NB4 (cell line): ENCODE results near the gene ATP2B1.

Experiments
- DNase-seq: peaks from one replicate; pipeline ENCODE4 v3.0.0; 2010; ENCODE audit warnings: low read depth
- H3K4me3 ChIP-seq: one replicate; pipeline ENCODE4 v1.5.1; 2011; ENCODE audit warnings: mild to moderate bottlenecking, low read depth, low read length, moderate library complexity
- MYC ChIP-seq: IDR thresholded peaks from 2 replicates; pipeline ENCODE4 v1.6.1; 2011; ENCODE audit warnings: low read depth, low read length
- POLR2A ChIP-seq: IDR thresholded peaks from 2 replicates; pipeline ENCODE4 v1.6.1; 2011; ENCODE audit warnings: mild to moderate bottlenecking; ENCODE audit not compliant: insufficient read length; ENCODE audit errors: extremely low read depth
- TF ChIP-seq, protein P1 (sequence below): IDR thresholded peaks from one replicate; pipeline ENCODE4 v1.5.1; 2012; ENCODE audit warnings: low read depth, low read length
- TF ChIP-seq, protein P2 (sequence below): IDR thresholded peaks from 2 replicates; pipeline ENCODE4 v1.6.1; 2011; ENCODE audit warnings: low read depth, low read length

Gene ATP2B1

DNA sequence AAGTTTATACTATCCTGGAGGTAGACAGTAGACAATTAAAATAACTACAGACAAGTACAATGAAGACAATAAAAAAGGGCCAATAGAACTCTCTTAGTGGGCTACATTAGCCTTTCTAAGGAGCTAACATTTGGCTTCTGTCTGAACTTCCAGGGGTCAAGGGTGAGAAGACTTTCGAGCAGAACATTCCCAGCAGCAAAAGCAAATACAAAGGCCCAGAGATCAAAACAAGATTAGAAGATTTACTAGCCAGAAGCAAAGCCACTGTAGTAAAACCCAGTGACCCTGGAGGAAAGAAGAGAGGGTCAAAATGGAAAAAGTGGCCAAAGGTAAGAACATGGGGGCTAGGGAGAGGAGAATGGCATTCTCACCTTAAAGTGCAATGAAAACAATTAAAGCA lies 63.2 kb downstream of the ATP2B1 start:
- no peak overlapping the region for H3K4me3 ChIP-seq
- no peak for DNase-seq
- TF ChIP-seq, protein P1, sequence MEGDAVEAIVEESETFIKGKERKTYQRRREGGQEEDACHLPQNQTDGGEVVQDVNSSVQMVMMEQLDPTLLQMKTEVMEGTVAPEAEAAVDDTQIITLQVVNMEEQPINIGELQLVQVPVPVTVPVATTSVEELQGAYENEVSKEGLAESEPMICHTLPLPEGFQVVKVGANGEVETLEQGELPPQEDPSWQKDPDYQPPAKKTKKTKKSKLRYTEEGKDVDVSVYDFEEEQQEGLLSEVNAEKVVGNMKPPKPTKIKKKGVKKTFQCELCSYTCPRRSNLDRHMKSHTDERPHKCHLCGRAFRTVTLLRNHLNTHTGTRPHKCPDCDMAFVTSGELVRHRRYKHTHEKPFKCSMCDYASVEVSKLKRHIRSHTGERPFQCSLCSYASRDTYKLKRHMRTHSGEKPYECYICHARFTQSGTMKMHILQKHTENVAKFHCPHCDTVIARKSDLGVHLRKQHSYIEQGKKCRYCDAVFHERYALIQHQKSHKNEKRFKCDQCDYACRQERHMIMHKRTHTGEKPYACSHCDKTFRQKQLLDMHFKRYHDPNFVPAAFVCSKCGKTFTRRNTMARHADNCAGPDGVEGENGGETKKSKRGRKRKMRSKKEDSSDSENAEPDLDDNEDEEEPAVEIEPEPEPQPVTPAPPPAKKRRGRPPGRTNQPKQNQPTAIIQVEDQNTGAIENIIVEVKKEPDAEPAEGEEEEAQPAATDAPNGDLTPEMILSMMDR: no peak
- TF ChIP-seq MYC (no peak), POLR2A (no peak)
- TF ChIP-seq, protein P2, sequence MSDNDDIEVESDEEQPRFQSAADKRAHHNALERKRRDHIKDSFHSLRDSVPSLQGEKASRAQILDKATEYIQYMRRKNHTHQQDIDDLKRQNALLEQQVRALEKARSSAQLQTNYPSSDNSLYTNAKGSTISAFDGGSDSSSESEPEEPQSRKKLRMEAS: no peak

GRCh38 chr12:89642959-89643358 lies 65.7 kb downstream of the ATP2B1 start:
- no peak for DNase-seq
- no peak overlapping the region for H3K4me3 ChIP-seq
- TF ChIP-seq POLR2A: no peak

GRCh38 chr12:89636776-89637160 lies 71.9 kb downstream of the ATP2B1 start:
- DNase-seq: no peak
- H3K4me3 ChIP-seq: no peak overlapping the region
- TF ChIP-seq MYC (no peak), POLR2A (no peak)
- TF ChIP-seq, protein P1: no peak
- TF ChIP-seq, protein P2: no peak

DNA sequence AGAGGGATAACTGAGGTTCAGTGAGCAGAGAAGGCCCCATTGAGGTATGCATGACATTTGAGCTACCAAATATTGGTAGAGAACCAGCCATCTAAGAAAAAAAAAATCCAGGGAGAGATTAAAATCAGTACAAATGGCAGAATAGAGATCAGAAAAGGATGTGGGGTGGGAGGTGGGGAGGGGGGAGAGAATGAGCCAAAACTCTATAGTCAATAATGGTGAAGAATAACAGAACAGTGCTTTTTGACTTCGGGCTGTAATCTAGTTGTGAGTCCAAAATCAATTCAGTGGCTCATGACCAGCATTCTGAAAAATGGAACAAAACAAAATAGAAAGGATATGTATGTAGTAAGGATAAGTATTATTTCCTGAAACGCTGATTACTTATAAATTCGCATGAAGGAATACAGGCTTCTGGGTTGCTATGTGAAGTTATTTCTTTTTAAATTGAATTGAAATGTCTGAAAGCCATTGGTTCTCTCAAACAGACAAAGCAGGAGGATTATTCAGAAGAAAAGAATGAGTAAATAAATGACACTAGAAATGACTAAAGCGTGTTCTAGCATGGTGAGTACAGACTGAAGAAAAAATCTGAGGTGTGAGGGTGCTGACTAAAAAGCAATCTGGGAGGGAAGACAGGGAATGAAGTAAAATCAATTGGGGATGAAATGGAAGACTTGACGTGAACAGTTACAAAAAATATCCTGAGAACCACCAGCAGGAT lies 72.4 kb downstream of the ATP2B1 start:
- DNase-seq: no peak
- TF ChIP-seq, protein P1: no peak
- TF ChIP-seq, protein P2: no peak
- TF ChIP-seq POLR2A: no peak
- TF ChIP-seq MYC: no peak
- H3K4me3 ChIP-seq: no peak overlapping the region

DNA sequence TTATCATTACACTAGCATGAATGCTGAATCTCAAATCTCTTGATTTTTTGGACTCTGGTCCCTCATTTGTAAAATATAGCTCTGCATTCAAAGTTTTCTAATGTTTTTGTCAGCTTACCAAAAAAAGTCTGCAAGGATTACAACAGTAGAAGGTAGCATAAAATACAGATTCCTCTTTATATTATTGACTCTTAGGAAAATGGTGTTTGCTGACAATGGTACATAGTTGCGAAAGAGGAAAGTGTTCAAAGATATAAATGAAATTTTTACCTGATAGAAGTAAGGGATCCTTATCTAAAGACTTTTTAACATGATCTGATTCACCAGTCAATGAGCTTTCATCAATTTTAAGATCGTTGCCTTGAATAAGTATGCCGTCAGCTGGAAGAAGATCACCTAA lies 74.1 kb downstream of the ATP2B1 start:
- H3K4me3 ChIP-seq: no peak overlapping the region
- no peak for DNase-seq
- TF ChIP-seq, protein P2: no peak
- TF ChIP-seq POLR2A: no peak

GRCh38 chr12:89632778-89633177 lies 75.9 kb downstream of the ATP2B1 start:
- TF ChIP-seq, protein P1: no peak
- TF ChIP-seq MYC (no peak), POLR2A (no peak)
- TF ChIP-seq, protein P2: no peak
- H3K4me3 ChIP-seq: no peak overlapping the region
- DNase-seq: no peak

- no peak overlapping the region for H3K4me3 ChIP-seq
- TF ChIP-seq, protein P1: no peak
- TF ChIP-seq MYC (no peak), POLR2A (no peak)
- TF ChIP-seq, protein P2: no peak
- no peak for DNase-seq
These were observed 86.5 kb downstream of the ATP2B1 start for GRCh38 chr12:89622115-89622514.
